PFSK-1 (cell line): ENCODE measurements around the gene WDR76.
A peak's percentile ranks its signal among the peaks of the same experiment; 100 is the strongest.

ENCODE experiments used
- FOXP2 ChIP-seq: optimal IDR thresholded peaks from 2 replicates; pipeline ENCODE3; 2011; ENCODE audit warnings: borderline replicate concordance, control low read depth, inconsistent platforms; ENCODE audit not compliant: insufficient read depth; ENCODE audit errors: extremely low read length, extremely low read depth
- POLR2AphosphoS5 ChIP-seq: IDR thresholded peaks from 2 replicates; pipeline ENCODE4 v1.6.1; 2012; ENCODE audit warnings: low read depth, mild to moderate bottlenecking, control low read depth, low read length, moderate library complexity
- SIN3A ChIP-seq: IDR thresholded peaks from 2 replicates; pipeline ENCODE4 v1.6.1; 2012; ENCODE audit warnings: mild to moderate bottlenecking, low read length, moderate library complexity, borderline replicate concordance; ENCODE audit not compliant: insufficient read depth
- TAF1 ChIP-seq: IDR thresholded peaks from 2 replicates; pipeline ENCODE4 v1.6.1; 2012; ENCODE audit warnings: low read length, control low read depth, borderline replicate concordance; ENCODE audit not compliant: insufficient read depth
- TF ChIP-seq, protein P1 (sequence below), 2 experiments: IDR thresholded peaks; 2 replicates each; pipeline versions ENCODE4 v1.6.1 to v1.8.0; 2011 to 2012; ENCODE audit warnings: low read depth in 2 of 2, low read length in 2 of 2, control low read depth in 1 of 2, inconsistent platforms in 1 of 2, mild to moderate bottlenecking in 1 of 2, moderate library complexity in 1 of 2; ENCODE audit not compliant: insufficient read depth in 1 of 2

DNA sequence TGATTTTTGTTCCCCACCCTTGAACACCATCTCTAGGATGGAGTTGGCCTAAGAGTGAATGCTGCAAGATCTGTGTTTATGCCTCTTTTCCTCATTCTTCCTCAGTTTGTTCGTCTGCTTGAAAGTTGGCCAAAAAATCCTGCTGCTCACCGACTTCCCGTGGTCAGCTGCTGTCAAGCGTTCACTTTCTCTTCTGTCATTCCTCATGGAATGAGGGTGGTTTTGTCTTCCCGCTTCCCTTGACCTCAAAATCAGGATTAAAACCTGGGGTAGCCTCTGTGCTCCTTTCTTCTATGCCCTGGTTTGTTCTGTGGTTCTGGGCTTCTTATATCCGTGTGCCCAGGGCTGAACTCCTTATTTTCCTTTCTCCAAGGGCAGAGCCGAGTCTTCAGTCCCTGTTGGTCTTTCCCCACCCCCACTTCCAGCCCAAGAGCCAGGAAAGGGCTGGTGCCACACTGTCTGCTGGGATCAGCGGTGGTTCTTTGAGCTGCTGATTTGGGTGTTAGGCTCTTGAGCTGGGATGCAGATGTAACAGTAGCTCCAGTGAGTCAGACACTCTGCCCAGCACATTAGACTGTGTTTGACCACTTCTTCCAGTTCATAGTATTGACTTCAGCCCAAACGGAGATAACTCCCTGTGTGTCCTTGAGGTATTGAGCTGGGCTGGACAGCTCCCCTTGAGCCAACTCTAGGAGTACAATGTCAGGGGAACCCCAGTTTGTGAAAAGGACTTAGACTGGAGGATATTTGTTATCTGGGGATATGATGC is 32.3 kb upstream of the WDR76 start:
- TF ChIP-seq, protein P1, sequence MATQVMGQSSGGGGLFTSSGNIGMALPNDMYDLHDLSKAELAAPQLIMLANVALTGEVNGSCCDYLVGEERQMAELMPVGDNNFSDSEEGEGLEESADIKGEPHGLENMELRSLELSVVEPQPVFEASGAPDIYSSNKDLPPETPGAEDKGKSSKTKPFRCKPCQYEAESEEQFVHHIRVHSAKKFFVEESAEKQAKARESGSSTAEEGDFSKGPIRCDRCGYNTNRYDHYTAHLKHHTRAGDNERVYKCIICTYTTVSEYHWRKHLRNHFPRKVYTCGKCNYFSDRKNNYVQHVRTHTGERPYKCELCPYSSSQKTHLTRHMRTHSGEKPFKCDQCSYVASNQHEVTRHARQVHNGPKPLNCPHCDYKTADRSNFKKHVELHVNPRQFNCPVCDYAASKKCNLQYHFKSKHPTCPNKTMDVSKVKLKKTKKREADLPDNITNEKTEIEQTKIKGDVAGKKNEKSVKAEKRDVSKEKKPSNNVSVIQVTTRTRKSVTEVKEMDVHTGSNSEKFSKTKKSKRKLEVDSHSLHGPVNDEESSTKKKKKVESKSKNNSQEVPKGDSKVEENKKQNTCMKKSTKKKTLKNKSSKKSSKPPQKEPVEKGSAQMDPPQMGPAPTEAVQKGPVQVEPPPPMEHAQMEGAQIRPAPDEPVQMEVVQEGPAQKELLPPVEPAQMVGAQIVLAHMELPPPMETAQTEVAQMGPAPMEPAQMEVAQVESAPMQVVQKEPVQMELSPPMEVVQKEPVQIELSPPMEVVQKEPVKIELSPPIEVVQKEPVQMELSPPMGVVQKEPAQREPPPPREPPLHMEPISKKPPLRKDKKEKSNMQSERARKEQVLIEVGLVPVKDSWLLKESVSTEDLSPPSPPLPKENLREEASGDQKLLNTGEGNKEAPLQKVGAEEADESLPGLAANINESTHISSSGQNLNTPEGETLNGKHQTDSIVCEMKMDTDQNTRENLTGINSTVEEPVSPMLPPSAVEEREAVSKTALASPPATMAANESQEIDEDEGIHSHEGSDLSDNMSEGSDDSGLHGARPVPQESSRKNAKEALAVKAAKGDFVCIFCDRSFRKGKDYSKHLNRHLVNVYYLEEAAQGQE (IDR thresholded peaks at IDR 0.05; ENCODE audit: insufficient read depth in 1 of 2, low read depth in 2 of 2, low read length in 2 of 2): peak; percentile 43 to 82; a peak in 3 of 4 replicates
- TF ChIP-seq POLR2AphosphoS5 (no peak), SIN3A (no peak), TAF1 (no peak), FOXP2 (no peak)
